Spleen (tissue), 11 donors: Measurements from ENCODE around the gene TXNRD2. TPM values are rescaled to one million over a fixed set of nuclear protein-coding genes. Genes with fewer than 3 reads are reported as not detected.

Source experiments
- DNase-seq: peaks from one replicate; pipeline ENCODE4 v3.0.0-alpha.2; 2020
- H3K27ac ChIP-seq, 8 donors: fragments of 200-600 bp; sonication (generic) in 7 of 8; 1 replicate in 4 of 8; 2 replicates in 4 of 8; pipeline versions ENCODE4 v1.5.0 to v1.8.0; 2016 to 2021; ENCODE audit warnings: inconsistent platforms in 4 of 8, mild to moderate bottlenecking in 4 of 8, moderate library complexity in 1 of 8
- H3K27me3 ChIP-seq, 7 donors: fragments of 200-600 bp; sonication (generic) in 6 of 7; replicated peaks in 1 of 7; 1 replicate in 4 of 7; 2 replicates in 3 of 7; pipeline versions ENCODE4 v1.5.0 to v1.8.0; 2016 to 2021; ENCODE audit warnings: inconsistent platforms in 3 of 7, mild to moderate bottlenecking in 1 of 7
- H3K36me3 ChIP-seq, 6 donors: fragments of 200-600 bp; sonication (generic) in 5 of 6; 1 replicate in 4 of 6; 2 replicates in 2 of 6; pipeline versions ENCODE4 v1.5.0 to v1.8.0; 2016 to 2021; ENCODE audit warnings: inconsistent platforms in 2 of 6
- H3K4me1 ChIP-seq, 6 donors: fragments of 200-600 bp; sonication (generic) in 5 of 6; 1 replicate in 3 of 6; 2 replicates in 3 of 6; pipeline versions ENCODE4 v1.5.0 to v1.8.0; 2016 to 2021; ENCODE audit warnings: inconsistent platforms in 3 of 6
- H3K4me3 ChIP-seq, 8 donors: fragments of 200-600 bp; sonication (generic) in 7 of 8; 1 replicate in 4 of 8; 2 replicates in 4 of 8; pipeline versions ENCODE4 v1.5.0 to v1.8.0; 2016 to 2021; ENCODE audit warnings: inconsistent platforms in 4 of 8, mild to moderate bottlenecking in 4 of 8, moderate library complexity in 2 of 8
- H3K9me3 ChIP-seq, 8 donors: fragments of 200-600 bp; sonication (generic) in 7 of 8; 1 replicate in 4 of 8; 2 replicates in 4 of 8; pipeline versions ENCODE4 v1.5.0 to v1.8.0; 2016 to 2021; ENCODE audit warnings: inconsistent platforms in 4 of 8
- CTCF ChIP-seq, 11 experiments: fragments of 200-600 bp in 7 of 11; fragments of 450-650 bp in 4 of 11; sonication (generic) in 4 of 11; IDR thresholded peaks in 8 of 11; conservative IDR thresholded peaks in 3 of 11; 1 replicate in 7 of 11; 2 replicates in 4 of 11; pipeline versions ENCODE4 v1.4.0 to v1.8.0; 2016 to 2021; ENCODE audit warnings: antibody characterized with exemption in 11 of 11, inconsistent platforms in 4 of 11, mild to moderate bottlenecking in 1 of 11
- POLR2A ChIP-seq, 3 donors: fragments of 450-650 bp; IDR thresholded peaks; one replicate each; pipeline ENCODE4 v1.5.1; 2017; ENCODE audit warnings: antibody characterized with exemption in 3 of 3, mild to moderate bottlenecking in 1 of 3
- POLR2AphosphoS5 ChIP-seq, 3 donors: sonication (generic); formaldehyde crosslinking; IDR thresholded peaks; one replicate each; pipeline ENCODE4 v1.5.1; 2017; ENCODE audit warnings: antibody characterized with exemption in 3 of 3
- WGBS, 5 donors: extraction: QIAGEN DNeasy Blood & Tissue Kit in 3 of 5; methylation state at CpG; one replicate each; pipeline versions ENCODE4 v1.1.5 to v1.1.7; 2013 to 2018; 5-methylcytosine and 5-hydroxymethylcytosine counted together
- intact Hi-C: fragments of 100-400 bp; cut with DNase I; formaldehyde crosslinking; loops from one replicate; pipeline ENCODE4 v1.15.0; 2023; ENCODE audit warnings: low total_unique reads
- polyA plus RNA-seq, 3 donors: library from polyadenylated mRNA; stranded (reverse); fragments of 200-250 nt; gene quantifications; one replicate each; pipeline ENCODE4 v1.2.1, GENCODE V29; 2013
- total RNA-seq, 7 donors: library from RNA; depleted of rRNA in 3 of 7; stranded (reverse); fragments of >200 nt in 3 of 7; fragmentation: NEBNext Ultra II Directional in 4 of 7; extraction: Animal tissue kit (Norgen Biotek cat#: 25700) in 4 of 7; gene quantifications; one replicate each; pipeline versions ENCODE4 v1.1.0 to v1.2.1, GENCODE V29; 2016 to 2021
- donor health status: healthy with polysubstance abuse.
- donor health status: DM: no; HTN: no; CAD: no; lungs with moderate emphysema.
- donor health status: DM: no; HTN: no; CAD: no.
- donor health status: Bipolar disorder and iron deficiency.
- donor health status: healthy.
- donor health status: DM: no; HTN: no; CAD: no.
- donor health status: DM: yes; HTN: yes; CAD: no.

Gene TXNRD2
- total and polyA plus RNA-seq, 10 donors, result 21.6 to 45.9 (median 35.5) TPM

GRCh38 chr22:19915287-19915954 lies 26.2 kb downstream of the TXNRD2 start:
- 81 to 89% (median 84%) methylated on average over 11 to 13 of the region's 13 CpGs for WGBS, 5 donors
- H3K9me3 ChIP-seq, result peaks cover 0 to 5% (median 0%) of the 10 kb centered on the region in 8 donors
- H3K36me3 ChIP-seq, result peaks cover 2 to 100% (median 73%) of the 10 kb centered on the region in 6 donors
- no peak overlapping the region for H3K27ac ChIP-seq
- TF ChIP-seq POLR2AphosphoS5 (IDR thresholded peaks at IDR 0.05), result no peak
- TF ChIP-seq CTCF (IDR thresholded peaks at IDR 0.05 in 8 of 11, conservative IDR thresholded peaks at IDR 0.05 in 3 of 11), result no peak
- TF ChIP-seq POLR2A (IDR thresholded peaks at IDR 0.05), result no peak
- H3K4me1 ChIP-seq, result no peaks in the 10 kb centered on the region
- intact Hi-C loops, result no loop called here
- H3K27me3 ChIP-seq, result no peaks in the 10 kb centered on the region
- no peak for DNase-seq
- no peak overlapping the region for H3K4me3 ChIP-seq

GRCh38 chr22:19914201-19914943 lies 27.2 kb downstream of the TXNRD2 start:
- Histone ChIP-seq H3K4me1 (peaks cover 0 to 5% (median 0%) of the 10 kb centered on the region in 6 donors), H3K9me3 (peaks cover 0 to 5% (median 0%) of the 10 kb centered on the region in 8 donors), H3K36me3 (peaks cover 2 to 95% (median 71%) of the 10 kb centered on the region in 6 donors), H3K4me3 (no peak overlapping the region), H3K27me3 (no peaks in the 10 kb centered on the region), H3K27ac (no peak overlapping the region)
- WGBS, 5 donors, result 92 to 97% (median 96%) methylated on average over 9 of the region's 9 CpGs
- TF ChIP-seq POLR2AphosphoS5 (IDR thresholded peaks at IDR 0.05), result no peak
- no peak for TF ChIP-seq POLR2A (IDR thresholded peaks at IDR 0.05)
- no peak for TF ChIP-seq CTCF (IDR thresholded peaks at IDR 0.05 in 8 of 11, conservative IDR thresholded peaks at IDR 0.05 in 3 of 11)
- intact Hi-C loops, result no loop called here
- DNase-seq, result no peak

GRCh38 chr22:19913337-19913936 lies 28.2 kb downstream of the TXNRD2 start:
- intact Hi-C loops, result no loop called here
- Histone ChIP-seq H3K4me3 (no peak overlapping the region), H3K9me3 (peaks cover 0 to 5% (median 0%) of the 10 kb centered on the region in 8 donors), H3K4me1 (peaks cover 0 to 5% (median 0%) of the 10 kb centered on the region in 6 donors), H3K27me3 (no peaks in the 10 kb centered on the region), H3K36me3 (peaks cover 2 to 89% (median 67%) of the 10 kb centered on the region in 6 donors), H3K27ac (no peak overlapping the region)
- no peak for TF ChIP-seq POLR2A (IDR thresholded peaks at IDR 0.05)
- no peak for TF ChIP-seq POLR2AphosphoS5 (IDR thresholded peaks at IDR 0.05)
- 83 to 90% (median 87%) methylated on average over 6 of the region's 6 CpGs for WGBS, 5 donors
- DNase-seq, result no peak

GRCh38 chr22:19912271-19912999 lies 29.2 kb downstream of the TXNRD2 start:
- Histone ChIP-seq H3K9me3 (peaks cover 0 to 5% (median 0%) of the 10 kb centered on the region in 8 donors), H3K4me3 (no peak overlapping the region), H3K27ac (no peak overlapping the region), H3K27me3 (no peaks in the 10 kb centered on the region), H3K36me3 (peaks cover 2 to 88% (median 62%) of the 10 kb centered on the region in 6 donors), H3K4me1 (peaks cover 0 to 5% (median 0%) of the 10 kb centered on the region in 6 donors)
- DNase-seq, result no peak
- intact Hi-C loops, result no loop called here
- no peak for TF ChIP-seq CTCF (IDR thresholded peaks at IDR 0.05 in 8 of 11, conservative IDR thresholded peaks at IDR 0.05 in 3 of 11)
- TF ChIP-seq POLR2AphosphoS5 (IDR thresholded peaks at IDR 0.05), result no peak
- no peak for TF ChIP-seq POLR2A (IDR thresholded peaks at IDR 0.05)
- 77 to 92% (median 89%) methylated on average over 12 to 20 of the region's 20 CpGs for WGBS, 5 donors
